ENCODE results near the gene RADIL. TPM values are rescaled to one million over a fixed set of nuclear protein-coding genes. Genes with fewer than 3 reads are reported as not detected.

Gene RADIL
- total and polyA plus RNA-seq, 4 donors, result 0.25 to 15.0 (median 7.5) TPM

- intact Hi-C loops (cut with DNase I), result loop anchor here (5.0 kb wide), 2 partner anchors 67 to 117 kb away; partner anchors contain the start of gene FOXK1 (in 1 of the 2)
- ATAC-seq (ENCODE audit: low FRiP score), result no peak
- H3K27me3 ChIP-seq (ENCODE audit: control insufficient read depth in 1 of 2, insufficient read depth in 2 of 2, low read length in 1 of 2), result no peaks in the 10 kb centered on the region
- H3K4me3 ChIP-seq (ENCODE audit: low read length in 2 of 2), result no peak overlapping the region
- no peaks in the 10 kb centered on the region for H3K36me3 ChIP-seq (ENCODE audit: control insufficient read depth in 1 of 2, insufficient read depth in 2 of 2, low read length in 1 of 2)
- H3K4me1 ChIP-seq (ENCODE audit: control insufficient read depth in 1 of 2, insufficient read depth in 2 of 2, low read length in 2 of 2), result no peaks in the 10 kb centered on the region
- DNase-seq, result no peak
- H3K9me3 ChIP-seq (ENCODE audit: control insufficient read depth, low read length), result no peaks in the 10 kb centered on the region
- 91 to 94% methylated on average over 15 of the region's 15 CpGs for WGBS, 2 donors
- H3K27ac ChIP-seq (ENCODE audit: low read depth in 1 of 2, low read length in 2 of 2), result no peak overlapping the region
Measured at GRCh38 chr7:4749798-4750197, 133.7 kb downstream of the RADIL start.

GRCh38 chr7:4749363-4749762 lies 134.2 kb downstream of the RADIL start:
- no peaks in the 10 kb centered on the region for H3K4me1 ChIP-seq (ENCODE audit: control insufficient read depth in 1 of 2, insufficient read depth in 2 of 2, low read length in 2 of 2)
- H3K27me3 ChIP-seq (ENCODE audit: control insufficient read depth in 1 of 2, insufficient read depth in 2 of 2, low read length in 1 of 2), result no peaks in the 10 kb centered on the region
- H3K36me3 ChIP-seq (ENCODE audit: control insufficient read depth in 1 of 2, insufficient read depth in 2 of 2, low read length in 1 of 2), result no peaks in the 10 kb centered on the region
- ATAC-seq (ENCODE audit: low FRiP score), result no peak
- intact Hi-C loops (cut with DNase I), result loop anchor here in 1 of 2 donors (5.0 kb wide), 1 partner anchor 117 kb away; no protein-coding TSS in a partner anchor
- no peak overlapping the region for H3K4me3 ChIP-seq (ENCODE audit: low read length in 2 of 2)
- H3K27ac ChIP-seq (ENCODE audit: low read depth in 1 of 2, low read length in 2 of 2), result no peak overlapping the region
- DNase-seq, result no peak
- H3K9me3 ChIP-seq (ENCODE audit: control insufficient read depth, low read length), result no peaks in the 10 kb centered on the region
- 94% methylated on average over 11 to 14 of the region's 14 CpGs for WGBS, 2 donors

Small RNA genes within 50 kb of the gene (microRNA-seq; reads per million reads assigned to microRNA genes)
- 0 reads per million in 2 donors for gene MIR4656

Other genes with a start within 250 kb of the RADIL start
- gene FOXK1, start 201.4 kb downstream of the RADIL start, total RNA-seq, result 10 to 100 TPM; 41.4 to 47.5 TPM
- 1 to 10 TPM; 5.1 to 8.7 TPM for gene FOXK1, start 201.4 kb downstream of the RADIL start, polyA plus RNA-seq
- gene AP5Z1, start 108.1 kb downstream of the RADIL start, total RNA-seq, result 10 to 100 TPM; 30.7 to 45.3 TPM
- 10 to 100 TPM; 12.5 to 99.9 TPM for gene AP5Z1, start 108.1 kb downstream of the RADIL start, polyA plus RNA-seq
- gene PAPOLB, start 21.7 kb downstream of the RADIL start, total RNA-seq, result under 1 TPM; 0.26 to 0.54 TPM
- under 1 TPM in 1 of 2 donors, not detected in 1; 0.25 TPM for gene PAPOLB, start 21.7 kb downstream of the RADIL start, polyA plus RNA-seq
- gene MMD2, start 75.5 kb upstream of the RADIL start, total RNA-seq, result not detected
- not detected for gene MMD2, start 75.5 kb upstream of the RADIL start, polyA plus RNA-seq
- 10 to 100 TPM; 11.3 to 12.1 TPM for gene RBAK, start 162.1 kb upstream of the RADIL start, total RNA-seq
- gene RBAK, start 162.1 kb upstream of the RADIL start, polyA plus RNA-seq, result 1 to 10 TPM; 1.3 to 4.7 TPM

Data from aorta (tissue), 5 donors.